Esophagus squamous epithelium (tissue), 4 donors: ENCODE data around the gene ACR.

Experiments used
- POLR2A ChIP-seq, 4 donors: fragments of 450-650 bp; IDR thresholded peaks; one replicate each; pipeline ENCODE4 v1.6.1; 2017; ENCODE audit warnings: antibody characterized with exemption in 4 of 4, mild to moderate bottlenecking in 4 of 4, moderate library complexity in 3 of 4
- TF ChIP-seq, protein P1 (sequence below), 6 experiments: fragments of 450-650 bp in 4 of 6; fragments of 200-600 bp in 2 of 6; sonication (generic) in 2 of 6; IDR thresholded peaks; one replicate each; pipeline ENCODE4 v1.5.1; 2016 to 2019; ENCODE audit warnings: antibody characterized with exemption in 6 of 6, mild to moderate bottlenecking in 4 of 6, moderate library complexity in 4 of 6

DNA sequence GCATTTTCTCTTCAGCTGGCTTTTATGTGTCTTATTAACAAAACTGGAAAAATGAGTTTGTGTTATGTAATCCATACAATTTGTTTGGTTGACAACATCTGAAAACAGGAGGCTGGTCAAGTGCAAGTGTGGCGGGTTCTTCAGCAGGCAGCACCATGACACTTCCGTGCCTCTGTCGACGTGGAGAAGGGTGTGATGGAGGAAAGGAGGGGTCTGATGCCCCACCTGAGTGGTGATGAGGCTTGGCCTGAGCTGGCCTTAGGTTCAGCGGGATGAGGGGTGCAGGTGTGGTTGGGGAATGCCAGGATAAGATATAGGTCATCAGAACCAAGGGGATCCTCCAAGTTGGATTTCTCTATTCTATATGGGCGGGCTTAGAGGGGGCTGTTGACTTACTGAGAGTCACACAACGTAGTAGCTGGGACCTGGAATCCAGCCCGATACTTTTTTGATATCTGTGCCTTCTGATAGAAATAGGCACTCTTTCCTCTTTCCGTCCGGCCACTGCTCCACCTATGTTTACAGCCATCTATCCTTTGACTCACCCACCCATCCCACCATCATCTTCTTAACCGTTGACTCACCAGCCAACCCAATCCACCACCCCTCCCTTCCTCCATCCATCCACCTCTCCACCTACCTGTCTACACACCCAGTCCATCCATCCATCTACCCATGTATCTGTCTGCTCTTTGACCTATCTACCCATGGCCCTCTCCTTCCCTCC lies 36.4 kb upstream of the ACR start:
- TF ChIP-seq, protein P1, sequence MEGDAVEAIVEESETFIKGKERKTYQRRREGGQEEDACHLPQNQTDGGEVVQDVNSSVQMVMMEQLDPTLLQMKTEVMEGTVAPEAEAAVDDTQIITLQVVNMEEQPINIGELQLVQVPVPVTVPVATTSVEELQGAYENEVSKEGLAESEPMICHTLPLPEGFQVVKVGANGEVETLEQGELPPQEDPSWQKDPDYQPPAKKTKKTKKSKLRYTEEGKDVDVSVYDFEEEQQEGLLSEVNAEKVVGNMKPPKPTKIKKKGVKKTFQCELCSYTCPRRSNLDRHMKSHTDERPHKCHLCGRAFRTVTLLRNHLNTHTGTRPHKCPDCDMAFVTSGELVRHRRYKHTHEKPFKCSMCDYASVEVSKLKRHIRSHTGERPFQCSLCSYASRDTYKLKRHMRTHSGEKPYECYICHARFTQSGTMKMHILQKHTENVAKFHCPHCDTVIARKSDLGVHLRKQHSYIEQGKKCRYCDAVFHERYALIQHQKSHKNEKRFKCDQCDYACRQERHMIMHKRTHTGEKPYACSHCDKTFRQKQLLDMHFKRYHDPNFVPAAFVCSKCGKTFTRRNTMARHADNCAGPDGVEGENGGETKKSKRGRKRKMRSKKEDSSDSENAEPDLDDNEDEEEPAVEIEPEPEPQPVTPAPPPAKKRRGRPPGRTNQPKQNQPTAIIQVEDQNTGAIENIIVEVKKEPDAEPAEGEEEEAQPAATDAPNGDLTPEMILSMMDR (IDR thresholded peaks at IDR 0.05) = no peak
- no peak for TF ChIP-seq POLR2A (IDR thresholded peaks at IDR 0.05)
